ELF-1 (cell line): ENCODE data around the gene MST1.

Experiments
- DNase-seq: peaks from one replicate; pipeline ENCODE4 v3.0.0-alpha.2; 2016; ENCODE audit warnings: low read depth, low spot score

Gene MST1

GRCh38 chr3:49718858-49719213 lies 29.6 kb upstream of the MST1 start:
- DNase-seq, result peak; percentile 62

GRCh38 chr3:49717959-49718857 lies 28.9 kb upstream of the MST1 start:
- DNase-seq, result peak; percentile 74

- no peak for DNase-seq
Measured at GRCh38 chr3:49717211-49717958, 28.1 kb upstream of the MST1 start.

GRCh38 chr3:49716691-49717210 lies 27.5 kb upstream of the MST1 start:
- no peak for DNase-seq

- DNase-seq, result no peak
Measured at GRCh38 chr3:49716169-49716568, 26.9 kb upstream of the MST1 start.

- DNase-seq, result no peak
Measured at GRCh38 chr3:49715611-49716121, 26.4 kb upstream of the MST1 start.

- no peak for DNase-seq
Measured at GRCh38 chr3:49714728-49715550, 25.7 kb upstream of the MST1 start.

- no peak for DNase-seq
Measured at GRCh38 chr3:49713336-49714105, 24.2 kb upstream of the MST1 start.

- DNase-seq, result no peak
Measured at GRCh38 chr3:49712631-49713317, 23.5 kb upstream of the MST1 start.

GRCh38 chr3:49712166-49712565 lies 22.9 kb upstream of the MST1 start:
- DNase-seq, result no peak

GRCh38 chr3:49711489-49711888 lies 22.2 kb upstream of the MST1 start:
- no peak for DNase-seq

- DNase-seq, result no peak
Measured at GRCh38 chr3:49709852-49710251, 20.6 kb upstream of the MST1 start.

GRCh38 chr3:49707113-49707480 lies 17.8 kb upstream of the MST1 start:
- no peak for DNase-seq

GRCh38 chr3:49706456-49707112 lies 17.3 kb upstream of the MST1 start:
- DNase-seq, result no peak

GRCh38 chr3:49705390-49705960 lies 16.2 kb upstream of the MST1 start:
- no peak for DNase-seq

GRCh38 chr3:49704629-49705028 lies 15.4 kb upstream of the MST1 start:
- no peak for DNase-seq

- DNase-seq, result no peak
Measured at GRCh38 chr3:49703956-49704355, 14.7 kb upstream of the MST1 start.

- peak; percentile 82 for DNase-seq
Measured at GRCh38 chr3:49703443-49703927, 14.2 kb upstream of the MST1 start.

- no peak for DNase-seq
Measured at GRCh38 chr3:49702672-49703071, 13.4 kb upstream of the MST1 start.
